D721Med (cell line): ENCODE measurements around the gene PSMD13.

ENCODE experiments used
- DNase-seq: peaks from one replicate; pipeline ENCODE4 v3.0.0; 2011; ENCODE audit warnings: low spot score; ENCODE audit not compliant: insufficient read length
- FAIRE-seq: peaks from 2 replicates; lab custom pipeline; 2011; peaks lifted over from hg19 to GRCh38; lab: Jason Lieb, UNC
- CTCF ChIP-seq: IDR thresholded peaks from 2 replicates; pipeline ENCODE4 v1.5.1; 2012; ENCODE audit warnings: mild to moderate bottlenecking, control low read depth; ENCODE audit not compliant: insufficient read depth; ENCODE audit errors: missing control alignments

The PSMD13 gene

DNA sequence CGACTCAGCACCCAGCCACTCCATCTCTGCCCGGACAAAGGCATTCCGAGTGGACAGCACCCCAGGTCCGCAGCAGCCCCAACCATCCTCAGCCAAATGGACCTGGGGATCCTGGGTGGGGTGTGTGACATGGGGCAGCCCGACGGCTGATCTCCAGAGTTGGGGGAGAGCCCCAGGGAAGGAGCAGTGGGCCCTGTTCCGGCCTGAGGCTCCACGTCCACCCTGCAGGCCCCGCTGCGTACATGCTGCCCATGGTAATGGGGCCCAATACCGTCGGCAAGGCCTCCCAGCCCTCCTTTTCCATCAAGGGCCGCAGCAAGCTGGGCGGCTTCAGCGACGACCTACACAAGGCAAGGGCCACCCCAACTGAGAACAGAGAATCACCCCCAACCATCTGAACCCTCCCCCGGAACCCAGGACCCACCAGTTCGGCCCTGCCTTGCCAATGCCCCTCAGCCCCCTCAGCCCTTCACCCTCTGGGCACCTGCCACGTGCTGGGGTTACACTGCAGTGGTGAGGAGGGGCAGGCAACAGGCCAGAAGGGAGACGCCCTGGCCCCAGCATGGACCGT is 38.5 kb upstream of the PSMD13 start:
- DNase-seq (no peak), FAIRE-seq (no peak)
- no peak for TF ChIP-seq CTCF

DNA sequence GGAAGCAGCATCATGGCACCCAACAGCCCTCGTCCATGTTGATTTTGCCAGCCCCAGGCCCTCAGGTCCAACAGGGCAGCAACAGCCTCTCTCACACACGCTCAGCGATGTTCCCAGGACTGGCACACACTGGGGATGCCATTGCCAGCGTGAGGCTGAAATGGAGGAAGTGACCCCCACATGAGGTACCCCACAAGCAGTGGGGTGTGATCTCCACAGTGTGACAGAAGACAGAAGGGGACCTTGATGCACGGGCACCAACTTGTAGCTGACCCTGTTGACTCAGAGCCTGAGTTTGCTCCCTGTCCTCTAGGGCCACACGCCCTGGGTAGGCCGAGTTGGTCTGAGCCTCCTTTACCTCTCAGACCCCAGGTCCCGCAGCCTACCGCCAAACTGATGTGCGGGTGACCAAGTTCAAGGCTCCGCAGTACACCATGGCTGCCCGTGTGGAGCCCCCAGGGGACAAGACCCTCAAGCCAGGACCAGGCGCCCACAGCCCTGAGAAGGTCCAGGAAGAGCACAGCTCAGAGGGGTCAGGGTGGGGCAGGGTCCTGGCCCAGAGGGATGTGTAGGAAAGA is 37.7 kb upstream of the PSMD13 start:
- no peak for TF ChIP-seq CTCF
- FAIRE-seq (no peak), DNase-seq (no peak)

- FAIRE-seq (no peak), DNase-seq (no peak)
- no peak for TF ChIP-seq CTCF
Measured at GRCh38 chr11:199782-200181, 37.0 kb upstream of the PSMD13 start.

GRCh38 chr11:200224-201003 is 36.4 kb upstream of the PSMD13 start:
- FAIRE-seq, result no peak
- no peak for TF ChIP-seq CTCF
- DNase-seq, result no peak

DNA sequence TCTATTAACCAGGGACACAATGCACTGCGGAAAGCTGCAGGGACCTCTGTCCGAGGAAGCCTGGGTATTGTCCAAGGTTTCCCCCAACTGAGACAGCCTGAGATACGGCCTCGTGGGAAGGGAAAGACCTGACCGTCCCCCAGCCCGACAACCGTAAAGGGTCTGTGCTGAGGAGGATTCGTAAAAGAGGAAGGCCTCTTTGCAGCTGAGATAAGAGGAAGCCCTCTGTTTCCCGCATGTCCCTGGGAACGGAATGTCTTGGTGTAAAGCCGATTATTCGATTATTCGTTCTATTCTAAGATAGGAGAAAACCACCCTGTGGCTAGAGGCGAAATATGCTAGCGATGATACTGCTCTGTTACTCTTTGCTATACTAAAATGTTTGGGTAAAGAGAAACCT is 34.8 kb upstream of the PSMD13 start:
- DNase-seq (no peak), FAIRE-seq (no peak)
- TF ChIP-seq CTCF, result no peak

DNA sequence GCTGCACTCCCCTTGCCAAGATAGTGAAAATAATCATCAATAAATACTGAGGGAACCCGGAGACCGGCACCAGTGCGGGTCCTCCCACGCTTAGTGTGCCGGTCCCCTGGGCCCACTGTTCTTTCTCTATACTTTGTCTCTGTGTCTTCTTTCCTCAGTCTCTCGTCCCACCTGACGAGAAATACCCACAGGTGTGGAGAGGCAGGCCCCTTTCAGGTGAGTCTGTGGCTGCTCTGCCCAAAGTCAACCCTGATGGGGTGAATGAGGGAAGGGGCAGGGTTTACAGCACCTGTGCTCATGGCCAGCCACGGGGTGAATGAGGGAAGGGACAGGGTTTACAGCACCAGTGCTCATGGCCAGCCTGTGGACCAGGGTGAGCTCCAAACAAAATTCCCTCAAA is 34.3 kb upstream of the PSMD13 start:
- no peak for DNase-seq
- no peak for TF ChIP-seq CTCF
- no peak for FAIRE-seq
